HG02943 (cell line): ENCODE measurements around the gene ZNF594.
"Not testable (repeated sequence)": the region's sequence is repeated elsewhere in the genome, so short reads cannot be mapped to it uniquely, and the experiment has no call there.

Experiments
- ATAC-seq: cut with Tn5 transposase; IDR thresholded peaks from one replicate; pipeline ENCODE4 v1.9.1; 2021; ENCODE audit warnings: mild to moderate bottlenecking, low read depth, moderate library complexity; ENCODE audit not compliant: unreplicated experiment

Gene ZNF594

GRCh38 chr17:5137511-5138197, 54.0 kb downstream of the ZNF594 start:
- ATAC-seq: not testable (repeated sequence)

GRCh38 chr17:5136580-5137412, 54.9 kb downstream of the ZNF594 start:
- ATAC-seq: not testable (repeated sequence)

GRCh38 chr17:5135726-5136579, 55.7 kb downstream of the ZNF594 start:
- ATAC-seq: no peak

GRCh38 chr17:5135131-5135712, 56.4 kb downstream of the ZNF594 start:
- not testable (repeated sequence) for ATAC-seq

- not testable (repeated sequence) for ATAC-seq
These were observed 57.1 kb downstream of the ZNF594 start for GRCh38 chr17:5134571-5134970.

- ATAC-seq: not testable (repeated sequence)
These were observed 57.7 kb downstream of the ZNF594 start for GRCh38 chr17:5133961-5134360.

GRCh38 chr17:5133311-5133710, 58.4 kb downstream of the ZNF594 start:
- ATAC-seq: no peak

GRCh38 chr17:5132503-5133225, 59.0 kb downstream of the ZNF594 start:
- not testable (repeated sequence) for ATAC-seq

- not testable (repeated sequence) for ATAC-seq
These were observed 59.7 kb downstream of the ZNF594 start for GRCh38 chr17:5131799-5132502.

- no peak for ATAC-seq
These were observed 60.4 kb downstream of the ZNF594 start for GRCh38 chr17:5131146-5131715.

- ATAC-seq: not testable (repeated sequence)
These were observed 61.0 kb downstream of the ZNF594 start for GRCh38 chr17:5130687-5131086.

- ATAC-seq: not testable (repeated sequence)
These were observed 61.4 kb downstream of the ZNF594 start for GRCh38 chr17:5130261-5130660.

- ATAC-seq: not testable (repeated sequence)
These were observed 61.9 kb downstream of the ZNF594 start for GRCh38 chr17:5129770-5130169.
